ENCODE data around the gene FRMD1.

- TF ChIP-seq CTCF (IDR thresholded peaks at IDR 0.05): no peak
- TF ChIP-seq POLR2A (IDR thresholded peaks at IDR 0.05): no peak
- TF ChIP-seq EP300 (IDR thresholded peaks at IDR 0.05): no peak
Observed at GRCh38 chr6:168121303-168121665, 42.3 kb upstream of the FRMD1 start.
